ENCODE results near the gene SGPP2.
A peak's percentile ranks its signal among the peaks of the same experiment; 100 is the strongest.
"Not testable (repeated sequence)": the region's sequence is repeated elsewhere in the genome, so short reads cannot be mapped to it uniquely, and the experiment has no call there.

SGPP2 gene

DNA sequence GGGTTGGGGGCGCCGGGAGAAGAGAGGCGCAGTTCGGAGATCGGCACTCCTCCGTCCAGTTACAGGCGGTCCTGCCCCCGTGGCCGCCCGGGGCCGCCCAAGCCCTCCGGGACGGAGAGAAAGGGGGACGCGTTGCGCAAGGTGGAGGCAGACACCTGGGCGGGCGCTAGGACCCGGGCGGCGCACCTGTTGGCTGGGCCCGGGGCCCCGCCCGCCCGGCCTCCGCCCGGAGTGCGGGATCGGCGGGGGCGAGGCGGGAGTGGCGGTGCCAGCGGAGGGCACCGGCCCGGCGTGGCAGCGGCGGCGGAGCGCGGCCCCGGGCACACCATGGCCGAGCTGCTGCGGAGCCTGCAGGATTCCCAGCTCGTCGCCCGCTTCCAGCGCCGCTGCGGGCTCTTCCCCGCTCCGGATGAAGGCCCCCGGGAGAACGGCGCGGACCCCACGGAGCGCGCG lies at the start of gene SGPP2:
TSS of gene SGPP2 (plus strand) at position 268 of the 453 bp plus-strand sequence. CDS start at position 328, 60 bp downstream.
- peak in 1 of 2 experiments; percentile 22 for DNase-seq

DNA sequence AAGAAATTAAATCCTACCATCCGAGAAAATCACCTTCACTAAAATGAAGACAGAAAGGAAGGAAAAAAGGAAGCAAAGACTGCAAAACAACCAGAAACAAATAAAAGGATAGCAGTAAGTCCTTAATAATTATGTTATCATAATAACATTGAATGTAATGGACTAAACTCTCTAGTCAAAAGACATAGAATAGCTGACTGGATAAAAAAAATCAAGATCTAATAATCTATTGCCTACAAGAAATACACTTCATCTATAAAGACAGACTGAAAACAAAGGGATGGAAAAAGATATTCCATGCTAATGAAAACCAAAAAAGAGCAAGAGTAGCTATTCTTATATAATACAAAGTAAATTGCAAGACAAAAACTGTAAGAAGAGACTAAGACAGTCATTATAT lies 48.5 kb upstream of the SGPP2 start:
- DNase-seq, result no peak

GRCh38 chr2:222380456-222380855 lies 43.9 kb upstream of the SGPP2 start:
- DNase-seq, result no peak

GRCh38 chr2:222381566-222381965 lies 42.8 kb upstream of the SGPP2 start:
- no peak for DNase-seq

GRCh38 chr2:222383255-222383654 lies 41.1 kb upstream of the SGPP2 start:
- no peak for DNase-seq

GRCh38 chr2:222391743-222392285 lies 32.5 kb upstream of the SGPP2 start:
- DNase-seq, result no peak

GRCh38 chr2:222393733-222394267 lies 30.5 kb upstream of the SGPP2 start:
- no peak for DNase-seq

DNA sequence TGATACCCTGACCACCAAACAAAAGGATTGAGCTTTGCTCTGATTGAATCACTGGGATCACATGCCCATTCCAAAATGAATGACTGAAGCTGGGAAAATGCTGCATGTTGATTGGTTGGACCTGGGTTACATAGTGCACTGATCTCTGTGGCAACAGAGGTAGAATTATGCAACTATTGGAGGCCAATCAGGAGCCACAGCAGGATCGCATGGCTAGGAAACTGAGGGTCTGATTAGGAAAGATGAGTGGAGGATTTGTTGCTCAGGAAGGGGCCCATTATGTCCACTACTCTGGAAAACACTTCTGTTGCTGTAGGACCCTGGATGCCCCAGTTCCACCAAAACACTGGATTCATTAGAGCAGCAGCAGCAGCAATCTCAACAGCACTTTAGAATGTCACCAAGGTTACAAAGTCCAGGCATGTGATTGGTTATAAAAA lies 25.9 kb upstream of the SGPP2 start:
- DNase-seq, result no peak

DNA sequence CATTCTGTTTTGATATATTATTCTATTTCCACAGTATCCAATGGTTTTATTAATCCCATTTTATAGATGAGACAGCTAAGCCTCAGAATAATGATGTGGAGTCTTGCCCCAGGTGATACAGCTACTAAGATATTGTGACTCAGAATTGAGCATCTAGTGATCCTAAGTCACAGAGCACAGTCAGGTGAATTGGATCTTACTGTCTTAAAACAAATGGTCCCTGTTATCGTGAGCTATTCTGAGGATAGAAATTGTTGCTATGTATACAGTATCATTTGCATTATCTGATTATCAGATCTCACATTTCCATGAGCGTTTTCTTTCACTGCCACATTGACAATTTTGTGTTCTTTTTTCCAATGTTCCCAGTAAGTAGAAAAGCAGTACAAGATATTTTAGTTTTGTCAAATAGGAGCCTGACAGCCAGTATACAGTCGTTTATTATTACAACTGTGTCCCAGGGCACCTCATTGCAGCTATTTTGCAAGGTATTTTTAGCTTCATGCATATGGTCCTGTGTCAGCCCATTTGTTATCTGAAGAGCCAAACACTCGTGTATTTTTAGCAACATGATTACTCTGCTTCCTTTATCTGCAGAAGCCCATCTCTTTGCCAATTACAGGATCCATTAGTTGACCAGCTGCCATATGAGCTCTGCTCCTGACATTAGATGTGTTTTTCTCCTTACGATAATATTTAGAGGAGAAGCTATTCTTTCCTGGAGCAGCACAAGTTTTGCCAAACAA lies 25.1 kb upstream of the SGPP2 start:
- no peak for DNase-seq

- no peak for DNase-seq
Measured at GRCh38 chr2:222404151-222404905, 20.0 kb upstream of the SGPP2 start.

DNA sequence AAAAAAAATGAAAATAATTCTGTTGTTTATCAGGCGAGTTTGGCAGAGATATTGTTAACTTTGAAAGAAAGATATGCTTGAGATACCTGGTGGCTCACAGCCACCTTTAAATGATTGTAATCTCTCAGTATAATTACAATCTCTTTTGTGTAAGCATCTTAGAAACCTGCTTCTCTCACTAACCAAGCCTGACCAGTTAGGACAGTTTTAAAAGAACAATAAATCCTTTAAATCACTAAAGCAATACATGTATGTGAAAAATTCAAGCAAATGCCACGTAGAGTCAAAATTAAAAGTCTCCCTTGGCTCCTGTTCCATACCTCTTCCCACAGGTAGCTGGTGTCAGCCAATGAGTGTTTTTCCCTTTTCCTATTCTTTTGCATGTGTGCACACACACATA lies 15.7 kb upstream of the SGPP2 start:
- DNase-seq, result no peak

- DNase-seq, result no peak
Measured at GRCh38 chr2:222410534-222410933, 13.8 kb upstream of the SGPP2 start.

DNA sequence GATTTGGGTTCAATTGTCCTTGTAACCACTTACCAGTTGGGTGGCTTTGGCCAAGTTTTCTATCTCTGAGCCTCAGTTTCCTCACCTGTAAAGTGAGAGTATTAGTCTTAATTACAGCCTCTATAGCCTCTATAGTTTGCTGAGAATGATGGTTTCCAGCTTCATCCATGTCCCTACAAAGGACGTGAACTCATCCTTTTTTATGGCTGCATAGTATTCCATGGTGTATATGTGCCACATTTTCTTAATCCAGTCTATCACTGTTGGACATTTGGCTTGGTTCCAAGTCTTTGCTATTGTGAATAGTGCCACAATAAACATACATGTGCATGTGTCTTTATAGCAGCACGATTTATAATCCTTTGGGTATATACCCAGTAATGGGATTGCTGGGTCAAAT lies 12.0 kb upstream of the SGPP2 start:
- not testable (repeated sequence) for DNase-seq

- DNase-seq, result no peak
Measured at GRCh38 chr2:222413295-222413911, 10.9 kb upstream of the SGPP2 start.

DNA sequence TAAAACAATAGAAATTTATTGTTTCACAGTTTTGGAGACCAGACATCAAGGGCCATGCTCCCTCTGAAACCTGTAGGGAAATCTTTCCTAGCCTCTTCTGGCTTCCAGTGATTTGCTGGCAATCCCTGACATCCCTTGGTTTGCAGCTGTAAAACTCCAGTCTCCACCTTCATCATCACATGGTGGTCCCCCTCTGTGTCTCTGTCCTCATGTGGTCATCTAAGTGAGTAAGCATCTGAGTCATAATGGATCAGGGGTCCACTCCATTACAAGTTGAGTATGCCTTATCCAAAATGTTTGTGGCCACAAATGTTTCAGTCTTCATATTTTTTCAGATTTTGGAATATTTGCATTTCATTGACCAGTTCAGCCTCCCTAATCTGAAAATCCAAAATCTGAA lies 5.6 kb upstream of the SGPP2 start:
- no peak for DNase-seq

DNA sequence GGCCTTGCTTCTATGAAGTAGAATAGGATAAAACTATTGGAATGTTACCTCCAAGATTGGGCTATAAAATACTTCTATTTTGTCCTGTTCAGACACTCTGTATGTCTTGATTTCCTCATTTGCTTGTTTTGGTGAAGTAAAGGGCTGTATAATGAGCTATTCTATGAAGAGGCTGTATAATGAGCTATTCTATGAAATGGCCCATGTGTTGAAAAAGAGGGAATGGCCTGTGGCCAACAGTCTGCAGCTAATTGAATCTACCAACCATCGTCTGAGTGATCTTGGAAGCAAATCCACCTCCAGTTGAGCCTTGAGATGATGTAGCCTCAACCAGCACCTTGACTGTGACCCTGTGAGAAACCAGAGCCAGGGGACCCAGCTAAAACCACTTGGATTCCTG lies 3.8 kb upstream of the SGPP2 start:
- no peak for DNase-seq

- no peak for DNase-seq
Measured at GRCh38 chr2:222421626-222422025, 2.7 kb upstream of the SGPP2 start.

DNA sequence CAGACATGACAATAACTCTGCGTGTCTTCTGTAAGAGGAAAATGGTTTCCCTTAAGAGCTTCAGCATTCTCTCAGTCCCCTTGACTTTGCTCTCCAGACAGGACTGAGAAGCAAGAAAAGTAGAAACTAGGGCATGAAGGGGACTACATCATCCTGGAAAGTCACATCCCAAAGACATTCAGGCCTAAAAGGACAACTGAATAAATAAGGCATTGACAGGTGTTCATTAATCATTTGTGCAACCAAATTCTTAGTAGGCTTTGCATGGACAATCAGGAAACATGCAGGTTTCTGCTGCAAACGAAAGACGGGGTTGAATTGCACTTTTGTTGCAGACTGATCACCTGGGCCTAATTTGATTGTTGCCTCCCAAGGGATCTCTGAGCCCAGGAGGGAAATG lies 1.2 kb upstream of the SGPP2 start:
- no peak for DNase-seq

GRCh38 chr2:222423632-222424275 lies 589 bp upstream of the SGPP2 start:
- peak; percentile 61 to 67 for DNase-seq

GRCh38 chr2:222424729-222425671 lies 657 bp downstream of the SGPP2 start:
- DNase-seq, result peak; percentile 37 to 38

GRCh38 chr2:222427646-222428301 lies 3.4 kb downstream of the SGPP2 start:
- no peak for DNase-seq

All from activated T-cell treated with anti-CD3 and anti-CD28 coated beads, Interleukin-2, amount 50 U/mL, for 48 hours (primary cell).